WERI-Rb-1 (cell line): ENCODE data around the gene ANKDD1B.

ENCODE experiments used
- DNase-seq: peaks from one replicate; pipeline ENCODE4 v3.0.0-alpha.2; 2020
- H3K27ac ChIP-seq: fragments of 250-450 bp; sonication (Bioruptor Pico); 2 replicates; pipeline ENCODE4 v1.5.1; 2020; ENCODE audit warnings: mild to moderate bottlenecking, moderate library complexity
- H3K27me3 ChIP-seq: fragments of 250-450 bp; sonication (Bioruptor Pico); 2 replicates; pipeline ENCODE4 v1.5.1; 2021; ENCODE audit warnings: mild to moderate bottlenecking, low read depth, moderate library complexity; ENCODE audit not compliant: insufficient read depth, severe bottlenecking
- H3K36me3 ChIP-seq: fragments of 250-450 bp; sonication (Bioruptor Pico); 2 replicates; pipeline ENCODE4 v1.5.1; 2020; ENCODE audit warnings: mild to moderate bottlenecking, moderate library complexity
- H3K4me3 ChIP-seq: 2 replicates; pipeline ENCODE4 v1.5.1; 2011; ENCODE audit warnings: low read depth, mild to moderate bottlenecking, control low read depth, low read length
- H3K9me3 ChIP-seq: fragments of 250-450 bp; sonication (Bioruptor Pico); 2 replicates; pipeline ENCODE4 v1.5.1; 2021; ENCODE audit warnings: mild to moderate bottlenecking, moderate library complexity; ENCODE audit not compliant: severe bottlenecking
- TF ChIP-seq, protein P1 (sequence below): IDR thresholded peaks from 2 replicates; pipeline ENCODE4 v1.5.1; 2011; ENCODE audit warnings: low read depth, mild to moderate bottlenecking, control low read depth, inconsistent platforms, low read length

ANKDD1B gene

DNA sequence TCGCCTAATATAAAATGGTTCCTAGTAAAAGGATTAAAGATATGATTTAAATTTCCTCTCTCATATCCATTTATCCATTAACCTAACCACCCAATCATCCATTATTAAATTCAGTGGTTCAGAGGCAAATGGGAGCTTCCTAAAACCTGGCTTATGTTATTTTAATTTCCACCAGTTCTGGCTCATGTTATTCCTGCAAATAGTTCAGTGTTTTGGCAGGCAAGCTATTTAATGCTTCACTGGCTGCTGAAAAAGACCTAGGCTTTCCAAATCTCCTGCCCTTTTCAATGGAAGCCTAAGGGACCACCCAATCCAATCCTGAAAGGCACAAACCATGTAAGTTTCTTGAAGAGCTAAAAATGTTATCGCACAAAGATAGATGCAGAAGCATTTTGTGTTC, 53.7 kb downstream of the ANKDD1B start:
- TF ChIP-seq, protein P1, sequence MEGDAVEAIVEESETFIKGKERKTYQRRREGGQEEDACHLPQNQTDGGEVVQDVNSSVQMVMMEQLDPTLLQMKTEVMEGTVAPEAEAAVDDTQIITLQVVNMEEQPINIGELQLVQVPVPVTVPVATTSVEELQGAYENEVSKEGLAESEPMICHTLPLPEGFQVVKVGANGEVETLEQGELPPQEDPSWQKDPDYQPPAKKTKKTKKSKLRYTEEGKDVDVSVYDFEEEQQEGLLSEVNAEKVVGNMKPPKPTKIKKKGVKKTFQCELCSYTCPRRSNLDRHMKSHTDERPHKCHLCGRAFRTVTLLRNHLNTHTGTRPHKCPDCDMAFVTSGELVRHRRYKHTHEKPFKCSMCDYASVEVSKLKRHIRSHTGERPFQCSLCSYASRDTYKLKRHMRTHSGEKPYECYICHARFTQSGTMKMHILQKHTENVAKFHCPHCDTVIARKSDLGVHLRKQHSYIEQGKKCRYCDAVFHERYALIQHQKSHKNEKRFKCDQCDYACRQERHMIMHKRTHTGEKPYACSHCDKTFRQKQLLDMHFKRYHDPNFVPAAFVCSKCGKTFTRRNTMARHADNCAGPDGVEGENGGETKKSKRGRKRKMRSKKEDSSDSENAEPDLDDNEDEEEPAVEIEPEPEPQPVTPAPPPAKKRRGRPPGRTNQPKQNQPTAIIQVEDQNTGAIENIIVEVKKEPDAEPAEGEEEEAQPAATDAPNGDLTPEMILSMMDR: no peak
- no peak for DNase-seq
- no peaks in the 10 kb centered on the region for H3K36me3 ChIP-seq
- H3K4me3 ChIP-seq: no peak overlapping the region
- no peaks in the 10 kb centered on the region for H3K9me3 ChIP-seq
- H3K27ac ChIP-seq: no peak overlapping the region
- H3K27me3 ChIP-seq: no peaks in the 10 kb centered on the region

DNA sequence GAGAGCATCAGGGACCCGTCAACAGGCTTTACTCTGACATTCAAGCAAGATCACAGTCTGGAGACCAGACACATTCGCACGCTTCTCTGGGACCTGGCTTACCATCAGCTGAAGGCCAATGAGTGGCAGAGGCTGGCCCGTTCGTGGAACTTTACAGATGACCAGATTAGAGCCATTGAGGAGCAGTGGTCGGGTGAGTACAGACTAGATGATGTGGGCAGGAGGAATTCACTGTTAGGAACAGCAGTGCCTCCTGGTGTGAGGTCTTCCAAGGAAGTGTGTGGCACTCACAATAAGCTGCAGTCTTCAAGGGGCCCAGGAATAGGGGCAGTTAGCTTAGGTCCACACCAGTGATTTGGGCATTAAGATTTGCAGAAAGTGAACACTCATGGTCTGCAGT, 55.5 kb downstream of the ANKDD1B start:
- Histone ChIP-seq H3K36me3 (no peaks in the 10 kb centered on the region), H3K27me3 (no peaks in the 10 kb centered on the region), H3K9me3 (no peaks in the 10 kb centered on the region), H3K4me3 (no peak overlapping the region), H3K27ac (no peak overlapping the region)
- DNase-seq: peak; percentile 15
- TF ChIP-seq, protein P1: peak; percentile 18; the same call in 1 of the 2 replicates

DNA sequence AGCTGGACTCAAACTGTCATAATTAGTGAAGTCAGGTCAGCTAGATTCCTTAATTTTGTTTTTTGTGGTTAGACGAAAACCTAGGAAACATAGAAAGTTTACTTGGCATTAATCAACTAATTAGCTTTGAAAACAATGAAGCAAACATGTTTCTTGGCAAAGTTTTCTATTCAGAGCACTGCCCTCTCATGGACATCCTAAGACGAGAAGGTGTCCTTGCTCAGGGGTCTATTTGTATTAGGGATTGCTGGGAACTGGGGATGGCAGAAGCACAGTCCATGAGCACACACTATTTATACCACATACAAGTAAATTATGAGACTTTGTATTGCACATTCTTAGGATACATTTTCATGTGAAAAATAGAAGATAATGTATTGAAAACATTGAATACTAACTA, 56.3 kb downstream of the ANKDD1B start:
- Histone ChIP-seq H3K36me3 (no peaks in the 10 kb centered on the region), H3K4me3 (no peak overlapping the region), H3K27ac (no peak overlapping the region), H3K9me3 (no peaks in the 10 kb centered on the region), H3K27me3 (no peaks in the 10 kb centered on the region)
- TF ChIP-seq, protein P1: no peak
- DNase-seq: no peak

DNA sequence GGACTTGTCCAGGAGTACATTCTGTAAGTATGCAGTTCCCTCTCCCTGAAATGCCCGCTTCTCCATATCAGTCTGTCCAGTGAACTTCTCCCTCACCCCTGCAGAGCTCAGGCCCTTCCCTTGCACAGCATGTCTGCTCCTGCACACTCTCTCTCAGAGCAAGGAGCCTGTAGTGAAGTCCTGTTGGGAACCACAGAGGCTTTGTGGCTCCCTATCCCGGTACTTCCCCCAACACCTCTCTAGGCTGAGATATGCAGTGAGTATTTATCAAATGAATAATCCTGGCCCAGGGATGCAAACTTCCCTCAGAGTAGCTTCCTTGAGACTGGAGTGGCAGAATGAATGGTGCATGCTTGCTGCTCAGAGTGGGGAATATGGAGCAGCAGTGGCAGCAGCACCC, 57.2 kb downstream of the ANKDD1B start:
- H3K4me3 ChIP-seq: no peak overlapping the region
- H3K27me3 ChIP-seq: no peaks in the 10 kb centered on the region
- TF ChIP-seq, protein P1: no peak
- no peak overlapping the region for H3K27ac ChIP-seq
- H3K9me3 ChIP-seq: no peaks in the 10 kb centered on the region
- H3K36me3 ChIP-seq: no peaks in the 10 kb centered on the region
- DNase-seq: no peak

DNA sequence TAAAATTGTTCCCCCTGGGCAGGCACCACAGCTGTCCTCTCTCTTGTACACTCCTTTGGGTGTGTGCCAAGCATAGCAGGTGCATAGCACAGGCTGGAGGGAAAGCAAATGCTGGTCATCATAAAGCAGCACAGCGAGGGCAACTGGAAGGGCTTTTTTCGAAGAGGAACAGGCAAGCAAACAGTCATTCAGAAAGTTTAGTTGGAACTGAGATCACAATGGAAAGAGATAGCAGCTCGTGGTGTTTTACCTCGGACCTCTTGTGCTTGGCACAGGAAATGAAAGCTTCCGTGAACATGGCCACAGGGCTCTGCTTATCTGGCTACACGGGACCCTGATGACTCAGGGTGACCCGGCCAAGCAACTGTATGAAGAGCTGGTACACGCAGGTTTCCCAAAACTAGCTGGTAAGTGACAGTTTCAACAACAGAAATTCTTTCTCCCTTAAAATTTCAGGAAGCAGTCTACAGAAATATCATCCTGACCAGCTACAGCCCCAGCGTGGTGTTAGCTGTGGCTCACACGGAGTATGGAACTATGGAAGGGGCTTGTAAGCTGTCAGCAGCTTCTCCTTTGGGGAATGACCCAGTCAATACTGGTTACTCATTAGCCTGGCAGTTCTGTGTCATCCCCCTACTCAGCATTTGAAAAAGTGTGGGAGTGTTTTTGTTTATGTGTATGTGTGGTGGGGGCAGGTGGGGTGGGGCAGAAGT, 57.9 kb downstream of the ANKDD1B start:
- H3K4me3 ChIP-seq: no peak overlapping the region
- H3K27me3 ChIP-seq: no peaks in the 10 kb centered on the region
- H3K9me3 ChIP-seq: no peaks in the 10 kb centered on the region
- no peak for DNase-seq
- TF ChIP-seq, protein P1: no peak
- no peak overlapping the region for H3K27ac ChIP-seq
- no peaks in the 10 kb centered on the region for H3K36me3 ChIP-seq

DNA sequence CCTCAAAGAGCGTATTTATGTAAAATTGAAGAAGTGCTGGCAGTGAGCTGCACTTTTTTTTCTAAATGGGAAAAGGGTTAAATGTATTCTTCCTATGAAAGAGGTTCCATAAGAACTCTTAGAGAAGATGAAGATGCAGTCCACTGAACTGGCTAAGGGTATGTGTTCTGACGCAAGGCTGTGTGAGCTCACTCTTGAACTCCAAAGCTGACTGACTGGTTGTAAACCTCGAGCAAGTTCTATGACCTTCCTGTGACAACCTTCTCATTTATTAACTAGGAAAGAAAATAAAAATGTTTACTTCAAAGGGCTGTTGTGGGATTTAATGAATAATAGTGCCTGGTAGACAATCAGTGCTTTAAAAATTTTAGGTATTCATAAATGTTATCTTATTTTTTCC, 59.3 kb downstream of the ANKDD1B start:
- Histone ChIP-seq H3K27me3 (no peaks in the 10 kb centered on the region), H3K27ac (no peak overlapping the region), H3K36me3 (no peaks in the 10 kb centered on the region), H3K9me3 (no peaks in the 10 kb centered on the region), H3K4me3 (no peak overlapping the region)
- DNase-seq: no peak
- TF ChIP-seq, protein P1: no peak
